Stomach (tissue), 4 donors: ENCODE measurements around the gene DOC2A.

Experiments
- CTCF ChIP-seq, 7 experiments: fragments of 450-650 bp in 4 of 7; fragments of 200-600 bp in 3 of 7; sonication (generic) in 3 of 7; IDR thresholded peaks; one replicate each; pipeline ENCODE4 v1.5.1; 2016 to 2019; ENCODE audit warnings: antibody characterized with exemption in 7 of 7, control low read depth in 2 of 7, mild to moderate bottlenecking in 1 of 7
- EP300 ChIP-seq: sonication (generic); formaldehyde crosslinking; IDR thresholded peaks from one replicate; pipeline ENCODE4 v1.6.1; 2017; ENCODE audit warnings: antibody characterized with exemption
- POLR2A ChIP-seq, 4 donors: fragments of 450-650 bp; IDR thresholded peaks; one replicate each; pipeline ENCODE4 v1.6.1; 2016; ENCODE audit warnings: antibody characterized with exemption in 4 of 4, control low read depth in 2 of 4, mild to moderate bottlenecking in 1 of 4, moderate library complexity in 1 of 4
- POLR2AphosphoS5 ChIP-seq, 3 donors: sonication (generic); formaldehyde crosslinking; IDR thresholded peaks; one replicate each; pipeline ENCODE4 v1.6.1; 2016; ENCODE audit warnings: antibody characterized with exemption in 3 of 3

GRCh38 chr16:30030841-30031413, 20.1 kb upstream of the DOC2A start, which contains the start of gene TLCD3B:
- TF ChIP-seq CTCF (IDR thresholded peaks at IDR 0.05) (no peak), EP300 (no peak), POLR2A (IDR thresholded peaks at IDR 0.05) (no peak), POLR2AphosphoS5 (IDR thresholded peaks at IDR 0.05) (no peak)
